ENCODE results near the gene CLSTN2. TPM values are rescaled to one million over a fixed set of nuclear protein-coding genes. Genes with fewer than 3 reads are reported as not detected.

The CLSTN2 gene
- total RNA-seq, 2 donors from 2014 or later: 3.5 to 60.3 TPM

- TF ChIP-seq POLR2AphosphoS5 (IDR thresholded peaks at IDR 0.05) (no peak), CTCF (IDR thresholded peaks at IDR 0.05) (no peak), POLR2A (IDR thresholded peaks at IDR 0.05) (no peak)
- H3K4me1 ChIP-seq (replicated peaks): no peaks in the 10 kb centered on the region
- WGBS: 83% methylated on average over 4 of the region's 4 CpGs
- H3K27ac ChIP-seq: no peak overlapping the region
- DNase-seq (ENCODE audit: low spot score): no peak
- no peaks in the 10 kb centered on the region for H3K27me3 ChIP-seq (replicated peaks; ENCODE audit: insufficient read depth)
- intact Hi-C loops (cut with DNase I): no loop called here
- no peak overlapping the region for H3K4me3 ChIP-seq
- H3K9me3 ChIP-seq: no peaks in the 10 kb centered on the region
- H3K36me3 ChIP-seq: no peaks in the 10 kb centered on the region
Observed at GRCh38 chr3:140577911-140578310, 642.9 kb downstream of the CLSTN2 start.

DNA sequence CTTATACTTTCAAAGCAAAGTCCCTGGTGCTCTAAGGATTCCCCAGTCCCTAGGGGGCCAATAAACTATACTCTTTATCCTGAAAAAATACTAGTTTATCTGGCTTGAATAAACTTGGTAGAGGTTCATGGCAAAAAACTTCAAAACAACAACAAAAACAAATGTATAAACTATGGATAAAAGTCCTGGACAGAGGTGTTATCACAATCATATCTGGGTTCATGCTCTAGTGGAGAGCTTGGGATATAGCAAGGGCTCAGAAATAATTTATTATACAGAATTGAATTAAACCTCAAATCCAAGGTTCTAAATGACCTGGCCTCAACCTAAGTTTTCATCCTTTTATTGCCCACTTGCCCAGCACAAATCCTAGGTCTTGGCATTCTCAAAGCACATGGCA lies 644.3 kb downstream of the CLSTN2 start:
- H3K9me3 ChIP-seq: no peaks in the 10 kb centered on the region
- no peaks in the 10 kb centered on the region for H3K27me3 ChIP-seq (replicated peaks; ENCODE audit: insufficient read depth)
- intact Hi-C loops (cut with DNase I): no loop called here
- H3K36me3 ChIP-seq: no peaks in the 10 kb centered on the region
- TF ChIP-seq POLR2A (IDR thresholded peaks at IDR 0.05) (no peak), POLR2AphosphoS5 (IDR thresholded peaks at IDR 0.05) (no peak), CTCF (IDR thresholded peaks at IDR 0.05) (no peak)
- H3K4me1 ChIP-seq (replicated peaks): no peaks in the 10 kb centered on the region
- no peak for DNase-seq (ENCODE audit: low spot score)
- H3K4me3 ChIP-seq: no peak overlapping the region
- no peak overlapping the region for H3K27ac ChIP-seq

GRCh38 chr3:140580746-140581145 lies 645.8 kb downstream of the CLSTN2 start:
- Histone ChIP-seq H3K27me3 (replicated peaks; ENCODE audit: insufficient read depth) (no peaks in the 10 kb centered on the region), H3K9me3 (no peaks in the 10 kb centered on the region), H3K4me1 (replicated peaks) (no peaks in the 10 kb centered on the region), H3K4me3 (no peak overlapping the region), H3K27ac (no peak overlapping the region), H3K36me3 (no peaks in the 10 kb centered on the region)
- DNase-seq (ENCODE audit: low spot score): no peak
- intact Hi-C loops (cut with DNase I): no loop called here
- 51% methylated on average over 1 of the region's 1 CpG for WGBS
- no peak for TF ChIP-seq CTCF (IDR thresholded peaks at IDR 0.05)
- TF ChIP-seq POLR2AphosphoS5 (IDR thresholded peaks at IDR 0.05): no peak
- no peak for TF ChIP-seq POLR2A (IDR thresholded peaks at IDR 0.05)

GRCh38 chr3:140584549-140584948 lies 649.6 kb downstream of the CLSTN2 start:
- H3K4me3 ChIP-seq: no peak overlapping the region
- intact Hi-C loops (cut with DNase I): no loop called here
- WGBS: 21% methylated on average over 1 of the region's 1 CpG
- DNase-seq (ENCODE audit: low spot score): no peak
- no peak for TF ChIP-seq POLR2A (IDR thresholded peaks at IDR 0.05)
- TF ChIP-seq CTCF (IDR thresholded peaks at IDR 0.05): no peak
- TF ChIP-seq POLR2AphosphoS5 (IDR thresholded peaks at IDR 0.05): no peak
- no peak overlapping the region for H3K27ac ChIP-seq
- no peaks in the 10 kb centered on the region for H3K27me3 ChIP-seq (replicated peaks; ENCODE audit: insufficient read depth)
- no peaks in the 10 kb centered on the region for H3K4me1 ChIP-seq (replicated peaks)
- no peaks in the 10 kb centered on the region for H3K36me3 ChIP-seq
- H3K9me3 ChIP-seq: no peaks in the 10 kb centered on the region

- H3K27ac ChIP-seq: no peak overlapping the region
- TF ChIP-seq CTCF (IDR thresholded peaks at IDR 0.05) (no peak), POLR2AphosphoS5 (IDR thresholded peaks at IDR 0.05) (no peak), POLR2A (IDR thresholded peaks at IDR 0.05) (no peak)
- H3K4me1 ChIP-seq (replicated peaks): no peaks in the 10 kb centered on the region
- intact Hi-C loops (cut with DNase I): no loop called here
- H3K36me3 ChIP-seq: no peaks in the 10 kb centered on the region
- WGBS: 87% methylated on average over 4 of the region's 4 CpGs
- no peaks in the 10 kb centered on the region for H3K9me3 ChIP-seq
- no peak for DNase-seq (ENCODE audit: low spot score)
- H3K4me3 ChIP-seq: no peak overlapping the region
- H3K27me3 ChIP-seq (replicated peaks; ENCODE audit: insufficient read depth): no peaks in the 10 kb centered on the region
Observed at GRCh38 chr3:140585828-140586227, 650.8 kb downstream of the CLSTN2 start.

Measured in prostate gland (tissue), 2 donors.